ENCODE data around the gene SUMF1.

The SUMF1 gene

GRCh38 chr3:4407941-4408340, 59.1 kb downstream of the SUMF1 start:
- TF ChIP-seq FOXM1 (IDR thresholded peaks at IDR 0.05; ENCODE audit: borderline replicate concordance, low read depth) = no peak
- no peak for TF ChIP-seq EP300 (IDR thresholded peaks at IDR 0.05; ENCODE audit: borderline replicate concordance)
- no peak for TF ChIP-seq TAF1 (IDR thresholded peaks at IDR 0.05; ENCODE audit: low read depth)
- no peak for TF ChIP-seq RAD21 (IDR thresholded peaks at IDR 0.05; ENCODE audit: low read depth)
- TF ChIP-seq ZBTB7A (IDR thresholded peaks at IDR 0.05; ENCODE audit: low read depth) = no peak
- TF ChIP-seq YY1 (IDR thresholded peaks at IDR 0.05; ENCODE audit: low read depth) = no peak
- TF ChIP-seq EGR1 (IDR thresholded peaks at IDR 0.05) = no peak
- TF ChIP-seq CREB1 (IDR thresholded peaks at IDR 0.05; ENCODE audit: low read depth) = no peak
- TF ChIP-seq, protein P1, sequence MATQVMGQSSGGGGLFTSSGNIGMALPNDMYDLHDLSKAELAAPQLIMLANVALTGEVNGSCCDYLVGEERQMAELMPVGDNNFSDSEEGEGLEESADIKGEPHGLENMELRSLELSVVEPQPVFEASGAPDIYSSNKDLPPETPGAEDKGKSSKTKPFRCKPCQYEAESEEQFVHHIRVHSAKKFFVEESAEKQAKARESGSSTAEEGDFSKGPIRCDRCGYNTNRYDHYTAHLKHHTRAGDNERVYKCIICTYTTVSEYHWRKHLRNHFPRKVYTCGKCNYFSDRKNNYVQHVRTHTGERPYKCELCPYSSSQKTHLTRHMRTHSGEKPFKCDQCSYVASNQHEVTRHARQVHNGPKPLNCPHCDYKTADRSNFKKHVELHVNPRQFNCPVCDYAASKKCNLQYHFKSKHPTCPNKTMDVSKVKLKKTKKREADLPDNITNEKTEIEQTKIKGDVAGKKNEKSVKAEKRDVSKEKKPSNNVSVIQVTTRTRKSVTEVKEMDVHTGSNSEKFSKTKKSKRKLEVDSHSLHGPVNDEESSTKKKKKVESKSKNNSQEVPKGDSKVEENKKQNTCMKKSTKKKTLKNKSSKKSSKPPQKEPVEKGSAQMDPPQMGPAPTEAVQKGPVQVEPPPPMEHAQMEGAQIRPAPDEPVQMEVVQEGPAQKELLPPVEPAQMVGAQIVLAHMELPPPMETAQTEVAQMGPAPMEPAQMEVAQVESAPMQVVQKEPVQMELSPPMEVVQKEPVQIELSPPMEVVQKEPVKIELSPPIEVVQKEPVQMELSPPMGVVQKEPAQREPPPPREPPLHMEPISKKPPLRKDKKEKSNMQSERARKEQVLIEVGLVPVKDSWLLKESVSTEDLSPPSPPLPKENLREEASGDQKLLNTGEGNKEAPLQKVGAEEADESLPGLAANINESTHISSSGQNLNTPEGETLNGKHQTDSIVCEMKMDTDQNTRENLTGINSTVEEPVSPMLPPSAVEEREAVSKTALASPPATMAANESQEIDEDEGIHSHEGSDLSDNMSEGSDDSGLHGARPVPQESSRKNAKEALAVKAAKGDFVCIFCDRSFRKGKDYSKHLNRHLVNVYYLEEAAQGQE (IDR thresholded peaks at IDR 0.05; ENCODE audit: low read depth) = no peak
- TF ChIP-seq, protein P2, sequence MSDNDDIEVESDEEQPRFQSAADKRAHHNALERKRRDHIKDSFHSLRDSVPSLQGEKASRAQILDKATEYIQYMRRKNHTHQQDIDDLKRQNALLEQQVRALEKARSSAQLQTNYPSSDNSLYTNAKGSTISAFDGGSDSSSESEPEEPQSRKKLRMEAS (IDR thresholded peaks at IDR 0.05) = no peak
- no peak for TF ChIP-seq CEBPB (IDR thresholded peaks at IDR 0.05)
- TF ChIP-seq USF1 (IDR thresholded peaks at IDR 0.05) = no peak
- TF ChIP-seq TEAD4 (IDR thresholded peaks at IDR 0.05) = no peak
- no peak for TF ChIP-seq TCF12 (IDR thresholded peaks at IDR 0.05; ENCODE audit: low read depth)

- TF ChIP-seq RAD21 (IDR thresholded peaks at IDR 0.05; ENCODE audit: low read depth) (no peak), YY1 (IDR thresholded peaks at IDR 0.05; ENCODE audit: low read depth) (no peak), NFIC (IDR thresholded peaks at IDR 0.05) (no peak), FOXM1 (IDR thresholded peaks at IDR 0.05; ENCODE audit: borderline replicate concordance, low read depth) (no peak), CEBPB (IDR thresholded peaks at IDR 0.05) (no peak), TAF1 (IDR thresholded peaks at IDR 0.05; ENCODE audit: low read depth) (no peak)
- TF ChIP-seq, protein P1 (IDR thresholded peaks at IDR 0.05; ENCODE audit: low read depth) = no peak
Observed at GRCh38 chr3:4406746-4407568, 60.1 kb downstream of the SUMF1 start.

GRCh38 chr3:4404881-4405280, 62.2 kb downstream of the SUMF1 start:
- TF ChIP-seq RAD21 (IDR thresholded peaks at IDR 0.05; ENCODE audit: low read depth) (no peak), CREB1 (IDR thresholded peaks at IDR 0.05; ENCODE audit: low read depth) (no peak), ZBTB7A (IDR thresholded peaks at IDR 0.05; ENCODE audit: low read depth) (no peak), TAF1 (IDR thresholded peaks at IDR 0.05; ENCODE audit: low read depth) (no peak), YY1 (IDR thresholded peaks at IDR 0.05; ENCODE audit: low read depth) (no peak), FOXM1 (IDR thresholded peaks at IDR 0.05; ENCODE audit: borderline replicate concordance, low read depth) (no peak), NFIC (IDR thresholded peaks at IDR 0.05) (no peak), CEBPB (IDR thresholded peaks at IDR 0.05) (no peak), TCF12 (IDR thresholded peaks at IDR 0.05; ENCODE audit: low read depth) (no peak), EGR1 (IDR thresholded peaks at IDR 0.05) (no peak), USF1 (IDR thresholded peaks at IDR 0.05) (no peak), EP300 (IDR thresholded peaks at IDR 0.05; ENCODE audit: borderline replicate concordance) (no peak), TEAD4 (IDR thresholded peaks at IDR 0.05) (no peak)
- TF ChIP-seq, protein P2 (IDR thresholded peaks at IDR 0.05) = no peak
- TF ChIP-seq, protein P1 (IDR thresholded peaks at IDR 0.05; ENCODE audit: low read depth) = no peak

GRCh38 chr3:4401441-4401840, 65.6 kb downstream of the SUMF1 start:
- no peak for TF ChIP-seq USF1 (IDR thresholded peaks at IDR 0.05)
- TF ChIP-seq RAD21 (IDR thresholded peaks at IDR 0.05; ENCODE audit: low read depth) = no peak
- TF ChIP-seq ZBTB7A (IDR thresholded peaks at IDR 0.05; ENCODE audit: low read depth) = no peak
- TF ChIP-seq, protein P1 (IDR thresholded peaks at IDR 0.05; ENCODE audit: low read depth) = no peak
- TF ChIP-seq FOXM1 (IDR thresholded peaks at IDR 0.05; ENCODE audit: borderline replicate concordance, low read depth) = no peak
- no peak for TF ChIP-seq YY1 (IDR thresholded peaks at IDR 0.05; ENCODE audit: low read depth)
- no peak for TF ChIP-seq TAF1 (IDR thresholded peaks at IDR 0.05; ENCODE audit: low read depth)
- no peak for TF ChIP-seq NFIC (IDR thresholded peaks at IDR 0.05)
- TF ChIP-seq CEBPB (IDR thresholded peaks at IDR 0.05) = no peak
- TF ChIP-seq EP300 (IDR thresholded peaks at IDR 0.05; ENCODE audit: borderline replicate concordance) = no peak
- TF ChIP-seq EGR1 (IDR thresholded peaks at IDR 0.05) = no peak
- TF ChIP-seq TCF12 (IDR thresholded peaks at IDR 0.05; ENCODE audit: low read depth) = no peak
- TF ChIP-seq TEAD4 (IDR thresholded peaks at IDR 0.05) = no peak
- TF ChIP-seq, protein P2 (IDR thresholded peaks at IDR 0.05) = no peak
- TF ChIP-seq CREB1 (IDR thresholded peaks at IDR 0.05; ENCODE audit: low read depth) = no peak

All from Ishikawa (cell line).